DMS53 (cell line): ENCODE results near the gene NDUFS7.

ENCODE experiments used
- DNase-seq: peaks from one replicate; lab custom pipeline; 2025; lab: John Stamatoyannopoulos, UW

NDUFS7 gene

DNA sequence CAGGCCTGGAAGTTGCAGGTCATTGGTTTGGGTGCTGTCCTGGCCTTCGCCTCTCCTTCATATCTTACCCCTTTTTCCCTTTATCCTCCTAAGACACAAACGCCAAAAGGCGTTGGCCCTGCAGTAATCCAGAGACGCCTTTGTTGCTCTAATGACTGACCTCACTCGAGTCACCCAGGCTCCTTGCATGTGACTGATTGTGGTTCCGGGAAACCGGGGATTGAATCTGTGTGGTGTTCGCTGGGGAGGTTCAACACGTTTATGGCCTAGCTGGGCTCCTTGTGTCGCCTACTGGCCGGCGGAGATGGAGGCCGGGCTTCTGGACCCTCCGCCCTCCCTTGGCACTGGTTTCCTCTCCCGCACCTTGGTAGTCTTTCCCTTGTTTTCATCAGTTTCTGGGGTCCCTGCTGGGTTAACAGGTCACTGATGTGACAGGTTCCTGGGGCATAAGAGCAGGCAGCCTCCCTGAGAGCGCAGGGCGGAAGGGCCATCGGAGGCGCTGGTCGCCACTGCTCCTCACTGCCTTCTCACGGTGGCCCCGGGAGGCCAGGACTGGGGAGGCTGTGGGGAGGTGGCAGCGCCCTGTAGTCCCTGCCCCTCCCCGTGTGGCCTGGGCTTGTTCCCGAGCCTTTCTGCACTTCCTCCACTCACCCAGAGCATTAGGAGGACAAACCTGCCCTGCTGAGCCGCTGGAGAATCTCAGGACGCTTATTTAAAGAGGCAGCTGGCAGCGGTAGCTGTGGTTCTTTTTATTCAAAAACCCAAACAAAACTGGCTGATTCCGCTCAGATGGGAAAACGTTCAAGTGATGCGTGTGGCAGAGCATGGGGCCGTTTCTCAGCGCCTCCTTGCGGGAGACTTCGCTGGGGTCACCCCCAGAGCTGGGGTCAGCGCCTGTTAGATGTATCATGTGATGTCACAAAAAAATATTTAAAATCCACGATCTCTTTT, 18.1 kb upstream of the NDUFS7 start:
- no peak for DNase-seq

DNA sequence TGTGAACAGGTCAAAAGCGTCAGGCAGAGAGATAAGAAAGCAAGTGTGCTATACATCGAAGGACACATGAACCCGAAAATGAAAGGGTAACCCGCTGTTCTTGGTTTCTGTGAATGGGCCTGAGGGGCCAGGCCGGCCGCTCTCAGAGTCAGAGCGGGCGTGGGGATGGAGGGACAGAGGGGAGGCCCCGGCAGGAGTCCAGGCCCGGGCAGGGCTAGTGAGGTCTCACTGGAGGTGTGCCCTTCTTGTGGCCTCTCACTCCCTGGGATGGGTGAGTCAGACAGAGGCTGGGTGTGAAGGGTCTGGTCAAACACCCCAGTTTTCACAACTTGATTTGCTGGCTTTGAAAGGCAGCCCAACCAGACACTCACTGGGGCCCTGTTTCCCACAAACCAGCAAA, 17.4 kb upstream of the NDUFS7 start:
- DNase-seq, result no peak

DNA sequence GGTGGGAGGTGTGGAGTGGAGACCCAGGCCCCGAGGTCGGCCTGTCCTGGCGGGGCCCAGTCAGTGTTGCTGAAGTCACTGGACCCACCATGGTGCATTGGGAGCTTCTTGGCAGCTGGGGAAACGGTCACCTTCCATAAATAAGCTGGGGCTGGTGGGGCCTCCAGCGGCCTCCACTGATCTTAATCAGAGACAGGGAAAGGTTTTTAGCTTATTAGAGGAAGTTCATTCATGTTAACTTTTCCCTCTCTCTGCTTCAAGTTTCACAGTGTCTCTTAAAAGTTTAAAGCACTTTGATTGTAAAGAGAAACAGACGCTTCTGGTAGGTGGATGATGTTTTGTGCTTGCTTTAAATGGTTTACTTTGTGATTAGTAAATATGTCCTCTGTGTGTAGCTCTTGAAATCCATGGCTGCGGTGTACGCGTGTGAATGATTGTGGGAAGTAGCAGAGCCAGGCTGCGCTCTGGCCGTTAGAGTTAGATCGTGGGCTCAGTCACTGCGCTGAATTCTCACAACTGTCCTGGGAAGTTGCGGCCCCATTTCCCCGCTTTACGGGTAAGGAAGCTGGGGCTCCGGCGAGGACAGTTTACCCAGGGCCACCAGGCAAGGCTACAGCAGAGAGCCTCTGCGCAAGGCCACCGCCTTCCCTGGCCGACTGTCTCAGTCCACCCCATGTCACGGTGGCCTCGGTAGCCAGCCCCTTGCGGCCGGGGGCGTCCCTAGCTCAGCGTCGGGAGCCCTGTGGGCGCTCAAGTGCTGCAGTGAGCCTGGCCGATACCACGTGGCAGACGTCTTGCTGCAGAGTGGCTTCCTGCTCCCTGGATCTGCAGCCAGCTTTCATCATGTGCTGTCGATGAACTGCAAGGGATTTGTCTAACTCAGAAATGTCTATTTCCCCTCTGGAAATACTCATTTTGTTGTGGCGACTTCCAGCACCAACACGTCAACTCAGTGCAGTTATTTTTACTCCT, 16.5 kb upstream of the NDUFS7 start:
- DNase-seq, result no peak

DNA sequence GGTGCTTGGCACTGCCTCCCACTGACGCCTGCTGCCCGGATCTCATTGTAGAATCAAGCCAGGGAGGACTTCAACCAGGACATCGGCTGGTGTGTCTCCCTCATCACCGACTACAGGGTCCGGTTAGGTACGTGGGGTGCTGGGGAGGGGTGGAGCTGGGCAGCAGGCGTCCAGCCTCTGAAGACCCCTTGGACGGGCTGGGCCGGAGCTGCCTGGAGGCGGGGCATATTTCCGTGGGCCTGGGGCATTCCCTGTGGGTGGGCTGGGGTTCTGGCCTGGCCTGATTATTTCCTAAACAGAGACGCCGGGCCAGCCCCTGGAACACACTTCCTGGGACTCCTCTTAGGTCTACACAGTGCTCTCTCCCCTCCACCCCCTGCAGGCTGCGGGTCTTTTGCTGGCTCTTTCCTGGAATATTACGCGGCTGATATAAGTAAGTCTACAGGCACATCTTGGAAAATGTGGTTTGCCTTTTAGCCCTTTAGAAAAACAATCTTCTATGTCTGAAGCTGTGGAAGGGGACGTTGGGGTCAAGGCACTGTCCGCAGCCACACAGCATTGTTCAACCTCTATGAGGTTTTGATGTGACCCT, 14.4 kb upstream of the NDUFS7 start:
- DNase-seq, result no peak

DNA sequence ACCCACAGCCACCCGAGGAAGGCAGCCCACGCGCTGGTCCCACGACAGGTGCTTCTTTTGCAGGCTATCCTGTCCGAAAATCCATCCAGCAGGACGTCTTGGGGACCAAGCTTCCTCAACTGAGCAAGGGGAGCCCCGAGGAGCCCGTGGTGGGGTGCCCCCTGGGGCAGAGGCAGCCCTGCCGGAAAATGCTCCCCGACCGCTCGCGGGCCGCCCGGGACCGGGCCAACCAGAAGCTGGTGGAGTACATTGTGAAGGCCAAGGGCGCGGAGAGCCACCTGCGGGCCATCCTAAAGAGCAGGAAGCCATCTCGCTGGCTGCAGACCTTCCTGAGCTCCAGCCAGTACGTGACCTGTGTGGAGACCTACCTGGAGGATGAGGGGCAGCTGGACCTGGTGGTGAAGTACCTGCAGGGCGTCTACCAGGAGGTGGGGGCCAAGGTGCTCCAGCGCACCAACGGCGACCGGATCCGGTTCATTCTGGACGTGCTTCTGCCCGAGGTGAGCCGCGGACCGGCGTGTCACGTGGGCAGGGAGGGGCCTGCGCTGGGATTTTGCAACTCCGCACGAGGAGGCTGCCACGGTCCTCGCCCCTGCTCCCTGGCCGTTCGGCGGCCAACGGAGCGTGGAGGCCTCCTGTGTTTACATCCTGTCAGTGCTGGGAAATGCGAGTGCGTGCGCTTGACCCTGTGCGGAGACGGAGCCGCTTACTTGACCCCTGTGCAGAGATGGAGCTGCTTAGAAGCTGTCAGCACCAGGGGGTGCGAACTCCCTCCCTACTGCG, 12.9 kb upstream of the NDUFS7 start:
- DNase-seq, result peak; percentile 76

DNA sequence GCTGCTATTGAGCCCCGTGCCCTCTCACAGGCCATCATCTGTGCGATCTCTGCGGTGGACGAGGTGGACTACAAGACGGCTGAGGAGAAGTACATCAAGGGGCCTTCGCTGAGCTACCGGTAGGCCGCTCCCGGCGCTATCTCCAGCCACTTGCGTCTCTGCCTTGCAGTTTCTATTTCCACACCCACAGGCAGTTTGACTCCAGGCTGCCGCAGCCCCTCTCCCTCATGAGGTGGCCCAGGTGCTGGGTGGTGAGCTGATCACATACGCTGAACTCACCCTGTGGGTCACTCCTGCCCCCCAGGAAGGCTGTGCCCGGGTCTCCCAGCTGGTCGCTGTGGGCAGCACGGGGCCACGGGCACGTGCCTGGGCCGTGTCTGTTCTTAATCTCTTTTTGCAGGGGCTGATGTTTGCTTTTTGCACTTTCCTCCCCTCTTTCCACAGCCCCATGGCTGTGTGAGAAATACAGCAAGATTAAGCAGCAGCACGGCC, 10.6 kb upstream of the NDUFS7 start:
- no peak for DNase-seq

DNA sequence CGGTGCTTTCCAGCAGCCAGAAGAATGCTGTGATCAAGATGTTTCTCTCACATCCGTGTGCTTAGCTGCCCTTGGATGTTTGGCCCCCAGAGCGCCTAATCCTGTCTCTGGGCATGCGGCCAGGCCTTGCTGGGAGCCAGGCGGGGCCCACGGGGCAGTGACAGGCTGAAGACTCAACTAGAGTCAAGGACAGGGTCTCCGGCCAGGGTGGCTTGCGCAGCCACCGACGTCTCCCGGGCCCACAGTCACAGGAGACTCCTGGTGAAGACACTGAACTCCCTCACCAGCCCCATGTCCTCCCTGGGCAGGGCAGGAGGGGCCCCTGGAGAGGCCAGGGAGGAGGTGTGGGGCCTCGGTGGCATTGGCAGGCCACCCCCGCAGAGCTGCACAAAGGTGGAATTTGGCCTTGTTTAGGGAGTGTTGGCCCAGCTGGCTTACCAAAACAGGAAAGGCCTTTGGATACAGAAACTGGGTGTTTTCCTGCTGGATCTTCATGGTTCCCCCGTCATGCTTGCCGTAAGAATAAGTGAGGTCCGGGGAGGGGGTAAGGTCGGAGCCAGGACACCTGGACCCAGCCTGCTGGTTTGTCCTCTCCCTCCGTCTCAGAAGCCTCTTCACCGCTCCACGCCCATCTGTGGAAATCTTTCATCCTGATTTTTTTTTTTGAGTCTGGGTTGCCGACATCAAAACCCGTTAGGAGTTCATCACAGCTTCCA, 10.0 kb upstream of the NDUFS7 start:
- DNase-seq, result no peak

DNA sequence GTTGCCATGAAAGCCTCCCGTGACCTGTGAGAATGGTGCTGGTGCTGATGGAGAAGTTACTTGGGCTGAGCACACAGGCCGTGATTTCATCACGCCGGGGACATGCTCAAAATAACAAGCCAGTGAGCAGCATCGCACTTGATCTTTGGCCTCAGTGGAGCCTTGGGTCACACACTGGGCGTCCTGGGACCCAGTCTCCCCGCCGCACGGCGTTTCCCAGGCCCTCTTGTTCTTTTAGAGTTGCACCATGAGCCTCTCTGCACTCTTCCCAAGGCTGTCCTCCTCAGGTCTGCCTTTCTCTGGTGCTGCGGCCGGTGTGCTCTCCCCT, 9.5 kb upstream of the NDUFS7 start:
- DNase-seq, result no peak

DNA sequence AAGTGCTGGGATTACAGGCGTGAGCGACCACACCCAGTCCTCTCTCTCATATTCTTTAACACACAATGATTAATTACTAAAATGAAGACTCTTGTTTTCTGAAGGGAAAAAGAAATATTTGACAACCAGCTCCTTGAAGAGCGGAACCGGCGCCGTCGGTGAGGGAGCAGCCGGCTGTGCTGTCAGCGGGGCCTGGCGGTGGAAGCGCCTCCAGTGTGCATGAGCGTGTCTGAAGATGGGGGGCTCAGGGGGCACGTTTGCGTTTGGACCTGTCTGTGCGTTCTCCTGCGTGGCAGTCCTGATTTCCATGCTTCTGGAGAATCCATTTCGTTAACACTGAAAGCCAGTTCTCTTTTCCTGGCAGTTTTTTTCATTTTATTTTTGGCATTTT, 7.3 kb upstream of the NDUFS7 start:
- no peak for DNase-seq

DNA sequence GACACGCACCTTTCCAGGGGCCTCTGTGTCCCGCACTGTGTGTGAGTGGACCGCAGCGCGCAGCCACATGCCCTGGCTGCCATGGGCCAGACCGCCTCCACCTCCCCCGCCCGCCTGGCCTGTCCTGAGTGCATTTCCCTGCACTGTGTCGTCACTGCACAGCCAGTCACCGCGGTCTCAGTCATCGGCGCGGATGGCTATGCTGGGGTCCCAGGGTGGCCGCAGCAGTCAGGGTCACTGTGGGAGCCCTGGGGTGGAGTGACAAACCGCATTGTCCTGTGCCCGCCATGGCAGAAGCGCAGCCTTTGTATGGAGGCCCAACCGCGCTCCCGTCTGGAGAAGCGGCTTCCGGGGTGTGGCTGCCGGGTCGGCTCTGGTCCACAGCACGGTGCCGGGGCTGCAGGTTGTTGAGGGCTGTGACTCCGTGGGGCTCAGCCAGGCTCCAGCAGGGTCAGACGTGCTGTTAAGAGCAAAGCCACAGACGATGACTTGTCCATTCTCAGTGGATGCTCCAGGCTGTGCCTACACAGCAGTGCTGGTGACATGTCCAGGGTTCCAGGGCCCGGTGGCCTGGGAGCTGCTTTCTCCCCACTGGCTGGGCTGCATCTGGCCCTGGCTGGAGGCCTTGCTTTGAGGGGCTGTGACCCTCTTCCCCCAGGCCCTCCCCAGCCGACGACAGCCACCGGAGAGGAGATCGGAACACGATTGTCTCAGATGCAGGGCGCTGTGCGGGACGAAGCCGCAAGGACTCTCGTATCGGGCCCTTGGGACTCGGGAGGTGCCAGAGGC, 6.3 kb upstream of the NDUFS7 start:
- no peak for DNase-seq

DNA sequence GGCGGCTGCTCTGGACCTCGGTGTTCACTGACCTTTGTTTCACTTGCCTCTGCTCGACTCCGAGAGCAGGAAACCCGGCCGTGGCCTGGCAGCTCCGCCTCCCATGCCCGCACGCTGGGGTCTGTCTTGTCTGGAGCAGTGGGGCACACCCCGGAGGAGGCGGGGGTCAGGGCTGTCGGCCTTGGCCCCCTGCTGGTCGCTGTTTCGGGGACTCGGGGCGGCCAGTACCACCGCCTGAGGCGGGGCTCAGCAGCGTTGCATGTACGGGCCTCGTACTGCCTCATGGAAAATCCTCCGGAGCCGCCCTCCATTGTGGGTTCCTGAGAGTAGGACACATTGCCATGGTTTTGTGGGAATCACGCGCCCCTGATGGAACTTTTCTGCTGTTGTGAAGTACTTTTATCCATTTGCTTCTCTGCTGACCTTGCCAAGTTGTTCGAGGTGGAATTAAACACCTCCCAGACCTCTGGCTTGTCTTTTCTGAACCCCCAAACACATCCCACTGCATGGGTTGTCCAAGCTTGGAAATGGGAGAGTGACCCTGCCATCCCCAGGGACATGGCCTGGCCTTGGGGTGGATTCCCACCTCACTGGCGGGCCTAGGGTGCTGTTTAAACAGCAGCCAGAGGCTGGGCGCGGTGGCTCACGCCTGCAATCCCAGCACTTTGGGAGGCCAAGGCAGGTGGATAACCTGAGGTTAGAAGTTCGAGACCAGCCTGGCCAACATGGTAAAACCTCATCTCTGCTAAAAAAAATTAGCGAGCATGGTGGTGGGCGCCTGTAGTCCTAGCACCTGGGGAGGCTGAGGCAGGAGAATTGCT, 5.5 kb upstream of the NDUFS7 start:
- DNase-seq, result no peak

DNA sequence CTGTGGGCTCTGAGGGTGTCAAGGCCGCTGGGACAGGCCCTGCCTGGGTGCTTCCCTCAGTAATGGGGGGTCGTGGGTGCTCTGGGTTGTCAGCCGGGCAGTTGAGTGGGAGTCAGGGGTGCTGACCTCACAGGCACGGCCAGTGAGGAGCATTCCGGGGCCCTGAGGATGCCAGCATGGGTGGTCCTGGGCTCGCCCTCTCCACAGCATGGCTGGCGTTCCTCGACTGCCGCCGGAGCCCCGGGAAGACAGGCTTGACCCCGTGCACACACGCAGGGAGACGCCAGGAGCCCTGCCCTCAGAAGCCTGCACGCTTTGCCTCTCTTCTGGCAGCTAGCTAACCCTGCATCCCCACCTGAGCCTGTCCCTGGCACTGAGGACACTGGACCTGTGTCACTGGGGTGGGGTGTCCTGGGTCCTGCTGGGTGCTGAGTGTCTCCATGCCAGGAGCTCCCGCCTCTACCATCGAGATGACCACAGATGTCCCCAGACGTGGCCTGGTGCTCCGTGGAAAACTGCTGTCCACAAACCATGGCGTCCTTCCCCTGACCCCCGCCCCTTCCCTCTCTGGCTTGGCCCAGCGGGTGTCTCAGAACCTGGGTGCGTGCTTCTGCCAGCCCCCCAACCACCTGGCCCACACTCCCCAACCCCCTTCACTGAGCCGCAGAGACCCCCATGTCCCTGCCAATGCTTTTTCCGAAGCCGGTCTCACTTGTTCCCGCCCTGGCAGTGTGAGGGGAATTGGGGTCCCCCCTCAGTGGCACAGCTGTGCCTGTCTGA, 4.4 kb upstream of the NDUFS7 start:
- DNase-seq, result no peak

DNA sequence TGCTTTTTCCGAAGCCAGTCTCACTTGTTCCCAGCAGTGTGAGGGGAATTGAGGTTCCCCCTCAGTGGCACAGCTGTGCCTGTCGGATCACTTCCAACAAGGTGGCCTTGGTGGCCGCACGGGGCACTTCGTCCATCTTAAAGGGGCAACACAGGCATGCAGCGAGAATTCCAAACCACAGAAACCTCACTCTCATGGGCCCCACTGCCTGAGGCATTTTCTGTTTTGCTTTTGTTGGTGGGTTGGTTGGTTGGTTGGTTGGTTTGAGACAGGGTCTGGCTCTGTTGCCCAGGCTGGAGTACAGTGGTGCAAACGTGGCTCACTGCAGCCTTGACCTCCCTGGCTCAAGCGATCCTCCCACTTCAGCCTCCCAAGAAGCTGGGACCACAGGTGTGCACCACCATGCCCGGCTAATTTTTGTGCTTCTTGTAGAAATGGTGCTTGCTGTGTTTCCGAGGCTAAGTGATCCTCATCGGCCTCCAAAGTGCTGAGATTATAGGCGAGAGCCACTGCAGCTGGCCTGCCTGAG, 3.7 kb upstream of the NDUFS7 start:
- DNase-seq, result no peak

DNA sequence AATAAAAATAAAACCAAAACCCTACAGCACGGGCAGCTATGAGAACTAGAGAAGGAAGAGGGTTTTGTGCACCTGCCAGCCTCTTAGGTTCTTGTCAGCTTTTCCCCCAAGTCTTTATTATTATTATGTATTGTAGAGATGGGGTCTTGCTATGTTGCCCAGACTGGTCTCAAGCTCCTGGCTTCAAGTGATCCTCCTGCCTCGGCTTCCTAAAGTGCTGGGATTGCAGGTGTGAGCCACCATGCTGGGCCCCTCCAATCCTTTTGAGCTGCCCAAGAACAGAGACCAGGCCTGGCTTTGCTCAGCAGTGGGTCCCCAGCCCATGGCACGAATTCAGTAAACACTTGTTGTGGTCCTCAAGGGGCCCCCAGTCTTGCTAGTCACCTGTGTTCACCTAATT, 1.5 kb upstream of the NDUFS7 start:
- no peak for DNase-seq

DNA sequence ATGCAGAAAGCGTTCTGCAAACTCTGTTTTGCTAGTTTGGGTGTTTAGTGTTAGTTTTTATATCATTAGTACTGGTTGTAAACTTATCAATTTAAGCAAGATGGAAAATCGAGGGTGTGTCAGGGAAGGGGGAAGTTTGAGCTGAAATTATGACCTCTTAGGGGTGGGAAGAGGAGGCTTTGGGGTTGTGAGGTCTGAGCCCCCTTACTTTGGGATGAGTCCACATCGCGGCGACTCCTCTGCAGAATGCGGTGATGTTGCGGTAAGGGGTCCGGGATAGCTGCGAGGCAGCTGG, 743 bp upstream of the NDUFS7 start:
- DNase-seq, result no peak

DNA sequence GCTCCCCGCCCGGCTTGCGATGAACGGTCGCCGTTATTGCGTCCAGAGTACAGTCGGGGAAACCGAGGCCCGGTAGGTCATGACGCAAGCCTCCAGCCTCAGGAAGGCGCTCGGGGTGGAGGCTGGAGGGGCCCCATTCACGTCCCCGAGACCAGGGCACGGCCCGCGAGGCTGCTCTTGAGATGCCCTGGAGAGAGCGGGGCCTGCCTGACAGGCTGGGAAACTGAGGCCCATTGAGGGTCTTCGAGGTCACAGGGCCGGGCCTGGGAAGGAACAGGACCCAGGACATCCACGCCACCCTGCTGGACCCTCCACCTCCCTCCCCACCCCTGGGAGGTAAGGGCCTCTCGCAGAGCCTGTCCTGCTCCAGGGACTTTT, 367 bp downstream of the NDUFS7 start:
- no peak for DNase-seq

DNA sequence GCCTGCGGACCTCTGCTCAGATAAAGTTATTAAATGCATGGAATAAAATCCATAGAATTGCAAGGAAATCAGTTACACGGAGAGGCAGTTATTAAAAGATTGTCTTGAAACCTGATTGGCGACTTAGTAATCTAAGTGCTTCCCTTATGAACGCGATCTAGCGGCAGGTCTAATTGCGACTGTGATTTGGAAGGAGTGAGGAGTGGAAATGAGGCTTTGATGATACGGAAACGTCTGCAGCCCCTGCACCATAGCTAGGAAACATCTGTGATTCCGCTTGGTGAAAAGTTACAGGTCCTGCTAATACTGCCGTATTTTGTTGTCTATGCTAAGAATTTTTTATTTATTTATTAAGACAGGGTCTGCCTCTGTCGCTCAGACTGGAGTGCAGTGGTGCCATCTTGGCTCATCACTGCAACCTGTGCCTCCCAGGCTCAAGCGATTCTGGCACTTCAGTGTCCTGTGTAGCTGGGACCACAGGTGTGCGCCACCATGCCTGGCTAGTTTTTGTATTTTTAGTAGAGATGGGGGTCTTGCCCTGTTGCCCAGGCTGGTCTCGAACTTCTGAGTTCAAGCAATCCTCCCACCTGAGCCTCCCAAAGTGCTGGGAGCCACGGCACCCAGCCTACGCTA, 887 bp downstream of the NDUFS7 start:
- no peak for DNase-seq

DNA sequence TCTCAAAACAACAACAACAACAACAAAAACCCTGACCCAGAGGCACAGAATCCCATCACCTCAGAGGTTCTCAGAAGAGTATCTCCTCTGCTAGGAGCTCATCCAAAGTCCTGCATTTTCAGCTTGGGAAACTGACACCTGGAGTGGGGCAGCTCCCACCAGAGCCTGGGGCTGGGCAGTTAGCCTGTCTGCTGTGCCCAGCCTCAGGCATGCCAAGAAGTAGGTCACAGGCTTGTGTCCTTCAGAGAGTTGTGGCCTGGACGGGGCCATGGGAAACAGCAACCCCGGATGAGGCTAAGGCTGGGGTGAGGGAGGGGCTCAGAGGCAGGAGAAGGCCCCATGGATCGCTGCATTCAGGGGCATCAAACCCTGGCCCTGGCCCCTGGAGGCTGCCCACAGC, 2.1 kb downstream of the NDUFS7 start:
- DNase-seq, result no peak
